HepG2 (cell line): ENCODE measurements around the gene VSX1. TPM values are rescaled to one million over a fixed set of nuclear protein-coding genes. Genes with fewer than 3 reads are reported as not detected.

Experiments
- BCL6 ChIP-seq: IDR thresholded peaks from 2 replicates; pipeline ENCODE4 v1.6.1; 2016; ENCODE audit warnings: missing genetic modification reagents, missing compliant biosample characterization
- DZIP1 ChIP-seq: sonication (generic); formaldehyde crosslinking; IDR thresholded peaks from 2 replicates; pipeline ENCODE4 v1.5.0; 2020; ENCODE audit warnings: mild to moderate bottlenecking, missing genetic modification reagents
- ELF4 ChIP-seq: sonication (generic); formaldehyde crosslinking; IDR thresholded peaks from 2 replicates; pipeline ENCODE4 v1.5.0; 2020; ENCODE audit warnings: missing genetic modification reagents, mild to moderate bottlenecking, moderate library complexity, borderline replicate concordance
- ESRRA ChIP-seq: sonication (generic); formaldehyde crosslinking; IDR thresholded peaks from 2 replicates; pipeline ENCODE4 v1.5.1; 2020; ENCODE audit warnings: mild to moderate bottlenecking, low read depth, missing genetic modification reagents
- KDM4B ChIP-seq: sonication (generic); formaldehyde crosslinking; IDR thresholded peaks from 2 replicates; pipeline ENCODE4 v1.4.0; 2020; ENCODE audit warnings: missing genetic modification reagents
- MBNL3 ChIP-seq: fragments of 250-450 bp; sonication (Bioruptor Pico); conservative IDR thresholded peaks from 2 replicates; pipeline ENCODE4 v1.8.0; 2022; ENCODE audit warnings: mild to moderate bottlenecking, inconsistent platforms
- MEIS2 ChIP-seq: sonication (generic); formaldehyde crosslinking; IDR thresholded peaks from 2 replicates; pipeline ENCODE4 v1.9.0; 2021; ENCODE audit warnings: mild to moderate bottlenecking, missing genetic modification reagents
- POLR2AphosphoS2 ChIP-seq: IDR thresholded peaks from 2 replicates; pipeline ENCODE4 v1.6.1; 2011; ENCODE audit warnings: low read depth, low read length, improper control_type of control experiment
- RBM39 ChIP-seq: fragments of 200-400 bp; formaldehyde crosslinking; IDR thresholded peaks from one replicate; pipeline ENCODE4 v1.6.1; 2018; ENCODE audit warnings: antibody characterized with exemption, mild to moderate bottlenecking, low read depth, low read length; ENCODE audit not compliant: poor library complexity, severe bottlenecking
- SALL2 ChIP-seq: sonication (generic); formaldehyde crosslinking; IDR thresholded peaks from 2 replicates; pipeline ENCODE4 v1.8.1; 2023; ENCODE audit warnings: mild to moderate bottlenecking, missing genetic modification reagents, inconsistent platforms
- SIX1 ChIP-seq: sonication (generic); formaldehyde crosslinking; IDR thresholded peaks from 2 replicates; pipeline ENCODE4 v1.4.0; 2020; ENCODE audit warnings: missing genetic modification reagents, borderline replicate concordance
- TCF7 ChIP-seq: sonication (generic); IDR thresholded peaks from 2 replicates; pipeline ENCODE4 v1.6.1; 2016; ENCODE audit warnings: antibody characterized with exemption, low read depth
- ZBTB38 ChIP-seq: sonication (generic); formaldehyde crosslinking; IDR thresholded peaks from 2 replicates; pipeline ENCODE4 v1.5.1; 2020; ENCODE audit warnings: mild to moderate bottlenecking, missing genetic modification reagents
- ZFAT ChIP-seq: sonication (generic); formaldehyde crosslinking; conservative IDR thresholded peaks from 2 replicates; pipeline ENCODE4 v1.8.1; 2023; ENCODE audit warnings: missing genetic modification reagents, inconsistent platforms
- ZFP90 ChIP-seq: sonication (generic); formaldehyde crosslinking; IDR thresholded peaks from 2 replicates; pipeline ENCODE4 v1.8.0; 2022; ENCODE audit warnings: missing genetic modification reagents, mild to moderate bottlenecking, inconsistent platforms, borderline replicate concordance
- ZNF10 ChIP-seq: sonication (generic); formaldehyde crosslinking; IDR thresholded peaks from 2 replicates; pipeline ENCODE4 v1.4.0; 2020; ENCODE audit warnings: mild to moderate bottlenecking, low read depth, missing genetic modification reagents, borderline replicate concordance
- ZNF143 ChIP-seq: sonication (generic); formaldehyde crosslinking; IDR thresholded peaks from 2 replicates; pipeline ENCODE4 v1.4.0; 2020; ENCODE audit warnings: missing genetic modification reagents
- ZNF263 ChIP-seq: sonication (generic); formaldehyde crosslinking; IDR thresholded peaks from 2 replicates; pipeline ENCODE4 v1.4.0; 2020; ENCODE audit warnings: missing genetic modification reagents
- ZNF329 ChIP-seq: sonication (generic); formaldehyde crosslinking; IDR thresholded peaks from 2 replicates; pipeline ENCODE4 v1.9.0; 2021; ENCODE audit warnings: low read depth, mild to moderate bottlenecking, missing genetic modification reagents
- ZNF572 ChIP-seq: sonication (generic); formaldehyde crosslinking; IDR thresholded peaks from 2 replicates; pipeline ENCODE4 v1.5.1; 2020; ENCODE audit warnings: mild to moderate bottlenecking, missing genetic modification reagents
- ZNF615 ChIP-seq: sonication (generic); formaldehyde crosslinking; IDR thresholded peaks from 2 replicates; pipeline ENCODE4 v1.5.0; 2020; ENCODE audit warnings: mild to moderate bottlenecking, missing genetic modification reagents, borderline replicate concordance
- ZNF619 ChIP-seq: sonication (generic); formaldehyde crosslinking; IDR thresholded peaks from 2 replicates; pipeline ENCODE4 v1.4.0; 2020; ENCODE audit warnings: mild to moderate bottlenecking, missing genetic modification reagents
- ZNF788 ChIP-seq: sonication (generic); formaldehyde crosslinking; IDR thresholded peaks from 2 replicates; pipeline ENCODE4 v1.5.0; 2020; ENCODE audit warnings: mild to moderate bottlenecking, missing genetic modification reagents, borderline replicate concordance
- ZNF891 ChIP-seq: sonication (generic); formaldehyde crosslinking; IDR thresholded peaks from 2 replicates; pipeline ENCODE4 v1.5.0; 2020; ENCODE audit warnings: mild to moderate bottlenecking, missing genetic modification reagents
- polyA plus RNA-seq, 8 experiments: library from polyadenylated mRNA; depleted of rRNA in 3 of 8; stranded (reverse) in 7 of 8; unstranded in 1 of 8; fragments of >200 nt; fragmentation: Illumina TruSeq in 4 of 8; extraction: Trizol in 4 of 8; gene quantifications; 2 replicates each; pipeline versions ENCODE4 v1.2.1 to v1.2.3, GENCODE V29; 2011 to 2016; ENCODE audit warnings: low read depth in 4 of 8, missing spikeins in 1 of 8, mixed read lengths in 1 of 8; ENCODE audit not compliant: insufficient read depth in 1 of 8
- total RNA-seq, 5 experiments: library from RNA; depleted of rRNA; stranded (reverse); fragments of >200 nt; fragmentation: Illumina TruSeq; extraction: Trizol; gene quantifications; 2 replicates each; pipeline ENCODE4 v1.2.3, GENCODE V29; 2016; ENCODE audit warnings: low read depth in 1 of 5
- TF ChIP-seq, protein P1 (sequence below): sonication (generic); formaldehyde crosslinking; IDR thresholded peaks from 2 replicates; pipeline ENCODE4 v1.4.0; 2020; ENCODE audit warnings: missing genetic modification reagents, mild to moderate bottlenecking, borderline replicate concordance
- TF ChIP-seq, protein P2 (sequence below): sonication (generic); formaldehyde crosslinking; IDR thresholded peaks from 2 replicates; pipeline ENCODE4 v1.8.1; 2023; ENCODE audit warnings: missing genetic modification reagents, mild to moderate bottlenecking, borderline replicate concordance
- TF ChIP-seq, protein P3 (sequence below): IDR thresholded peaks from 2 replicates; pipeline ENCODE4 v1.6.1; 2012; ENCODE audit warnings: inconsistent platforms
- TF ChIP-seq, protein P4 (sequence below): IDR thresholded peaks from 2 replicates; pipeline ENCODE4 v1.6.1; 2016; ENCODE audit warnings: mild to moderate bottlenecking, missing biosample characterization, missing genetic modification reagents

The VSX1 gene
- total and polyA plus RNA-seq, 2 of the 13 experiments (the other 11 are each of a cell fraction or from before 2014, with no cell fraction given), result 0.04 TPM; not detected in 1

DNA sequence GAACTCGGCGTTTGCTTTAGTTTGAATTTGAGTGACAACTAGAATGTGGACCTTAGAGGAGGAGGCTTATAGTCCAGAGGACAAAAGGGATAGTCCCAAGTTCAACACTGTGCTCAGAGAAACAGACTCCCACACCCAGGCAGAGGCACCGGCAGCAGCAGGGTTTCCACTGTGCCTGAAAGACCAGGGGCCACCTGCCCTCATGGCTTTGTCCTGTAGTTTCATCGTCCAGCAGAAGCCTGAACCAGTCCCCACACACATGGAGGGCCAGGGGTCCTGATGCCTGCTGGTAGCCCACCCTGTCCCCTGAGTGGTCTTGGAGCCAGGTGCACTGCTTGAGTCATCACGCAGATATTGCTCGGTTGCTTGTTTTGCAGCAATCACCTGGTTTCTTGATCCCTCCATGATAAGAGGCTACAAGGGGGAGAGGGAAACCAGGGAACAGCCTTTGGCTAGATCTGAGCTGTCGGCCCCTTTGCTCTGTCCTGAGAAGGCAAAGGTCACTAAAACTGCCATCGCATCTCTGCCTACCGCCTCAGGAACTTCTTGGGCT is 16.8 kb downstream of the VSX1 start (continued):
- TF ChIP-seq DZIP1 (CRISPR knock-in tag), result no peak
- TF ChIP-seq, protein P1, sequence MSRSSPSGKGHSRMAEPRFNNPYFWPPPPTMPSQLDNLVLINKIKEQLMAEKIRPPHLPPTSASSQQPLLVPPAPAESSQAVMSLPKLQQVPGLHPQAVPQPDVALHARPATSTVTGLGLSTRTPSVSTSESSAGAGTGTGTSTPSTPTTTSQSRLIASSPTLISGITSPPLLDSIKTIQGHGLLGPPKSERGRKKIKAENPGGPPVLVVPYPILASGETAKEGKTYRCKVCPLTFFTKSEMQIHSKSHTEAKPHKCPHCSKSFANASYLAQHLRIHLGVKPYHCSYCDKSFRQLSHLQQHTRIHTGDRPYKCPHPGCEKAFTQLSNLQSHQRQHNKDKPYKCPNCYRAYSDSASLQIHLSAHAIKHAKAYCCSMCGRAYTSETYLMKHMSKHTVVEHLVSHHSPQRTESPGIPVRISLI (CRISPR knock-in tag), result no peak
- no peak for TF ChIP-seq ZNF263 (CRISPR knock-in tag)
- no peak for TF ChIP-seq BCL6 (CRISPR knock-in tag)
- peak; percentile 30; the same call in 1 of the 2 replicates for TF ChIP-seq ZNF788 (CRISPR knock-in tag)
- TF ChIP-seq KDM4B (CRISPR knock-in tag), result 0 out of 2 replicates have a peak, but pooled peaks have one; percentile 29
- TF ChIP-seq ZNF329, result no peak
- TF ChIP-seq ZNF143 (CRISPR knock-in tag), result no peak
- TF ChIP-seq, protein P2, sequence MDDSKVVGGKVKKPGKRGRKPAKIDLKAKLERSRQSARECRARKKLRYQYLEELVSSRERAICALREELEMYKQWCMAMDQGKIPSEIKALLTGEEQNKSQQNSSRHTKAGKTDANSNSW (CRISPR knock-in tag), result no peak
- no peak for TF ChIP-seq ZNF572
- TF ChIP-seq ZFAT (CRISPR knock-in tag), result no peak
- TF ChIP-seq ZBTB38 (CRISPR knock-in tag), result no peak
- TF ChIP-seq ZNF891 (CRISPR knock-in tag), result no peak
- TF ChIP-seq, protein P3, sequence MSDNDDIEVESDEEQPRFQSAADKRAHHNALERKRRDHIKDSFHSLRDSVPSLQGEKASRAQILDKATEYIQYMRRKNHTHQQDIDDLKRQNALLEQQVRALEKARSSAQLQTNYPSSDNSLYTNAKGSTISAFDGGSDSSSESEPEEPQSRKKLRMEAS, result no peak; the same call in 1 of the 2 replicates
- no peak for TF ChIP-seq RBM39
- TF ChIP-seq ESRRA, result no peak
- no peak for TF ChIP-seq ELF4 (CRISPR knock-in tag)
- TF ChIP-seq SIX1, result no peak
- 0 out of 2 replicates have a peak, but pooled peaks have one; percentile 41 for TF ChIP-seq SALL2 (CRISPR knock-in tag)
- TF ChIP-seq, protein P4, sequence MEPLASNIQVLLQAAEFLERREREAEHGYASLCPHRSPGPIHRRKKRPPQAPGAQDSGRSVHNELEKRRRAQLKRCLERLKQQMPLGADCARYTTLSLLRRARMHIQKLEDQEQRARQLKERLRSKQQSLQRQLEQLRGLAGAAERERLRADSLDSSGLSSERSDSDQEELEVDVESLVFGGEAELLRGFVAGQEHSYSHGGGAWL, result no peak
- TF ChIP-seq MEIS2 (CRISPR knock-in tag), result 0 out of 2 replicates have a peak, but pooled peaks have one; percentile 30
- 0 out of 2 replicates have a peak, but pooled peaks have one; percentile 62 for TF ChIP-seq ZNF619 (CRISPR knock-in tag)
- peak; percentile 13; the same call in 1 of the 2 replicates for TF ChIP-seq TCF7
- 0 out of 2 replicates have a peak, but pooled peaks have one; percentile 50 for TF ChIP-seq ZFP90
- TF ChIP-seq MBNL3 (CRISPR knock-in tag), result no peak
- no peak for TF ChIP-seq POLR2AphosphoS2
- TF ChIP-seq ZNF10, result no peak
- TF ChIP-seq ZNF615 (CRISPR knock-in tag), result no peak
